Measurements from ENCODE around the gene PPP1R16B. TPM values are rescaled to one million over a fixed set of nuclear protein-coding genes. Genes with fewer than 3 reads are reported as not detected.

The PPP1R16B gene
- total and polyA plus RNA-seq, 2 of the 8 experiments (the other 6 are each of a cell fraction or from before 2014, with no cell fraction given): 2.6 to 8.9 TPM

- TF ChIP-seq SAP30 (IDR thresholded peaks at IDR 0.05; ENCODE audit: insufficient read depth, insufficient replicate concordance, low read length): no peak
- TF ChIP-seq CHD2 (IDR thresholded peaks at IDR 0.05; ENCODE audit: low read length): no peak
- no peak for TF ChIP-seq HDAC2 (IDR thresholded peaks at IDR 0.05; ENCODE audit: borderline replicate concordance in 1 of 2, low read depth in 2 of 2, low read length in 2 of 2)
- no peak for TF ChIP-seq NRF1 (IDR thresholded peaks at IDR 0.05; ENCODE audit: low read depth, low read length)
- TF ChIP-seq EZH2 (IDR thresholded peaks at IDR 0.05; ENCODE audit: low read depth, low read length, severe bottlenecking): no peak
Observed at GRCh38 chr20:38924718-38925117, 119.2 kb downstream of the PPP1R16B start (continued).
